BLaER1 treated with 17β-estradiol and CSF1 and Interleukin-3, amounts not matched to agents 10 nM and 100 nM (cell line): ENCODE results near the gene UBE2I.

ENCODE experiments used
- H3K27ac ChIP-seq, 11 experiments: shearing (Covaris generic); formaldehyde crosslinking; 2 replicates each; pipeline ENCODE4 v1.8.1; 2022
- H3K27me3 ChIP-seq, 11 experiments: shearing (Covaris generic); formaldehyde crosslinking; 2 replicates each; pipeline ENCODE4 v1.8.1; 2022
- H3K36me3 ChIP-seq, 11 experiments: shearing (Covaris generic); formaldehyde crosslinking; 2 replicates each; pipeline ENCODE4 v1.8.1; 2022
- H3K4me1 ChIP-seq, 10 experiments: shearing (Covaris generic); formaldehyde crosslinking; 2 replicates each; pipeline ENCODE4 v1.8.1; 2022
- H3K4me2 ChIP-seq, 11 experiments: shearing (Covaris generic); formaldehyde crosslinking; 2 replicates each; pipeline ENCODE4 v1.8.1; 2022
- H3K4me3 ChIP-seq, 10 experiments: shearing (Covaris generic); formaldehyde crosslinking; 2 replicates each; pipeline ENCODE4 v1.8.1; 2022
- H3K9ac ChIP-seq, 11 experiments: shearing (Covaris generic); formaldehyde crosslinking; 2 replicates each; pipeline ENCODE4 v1.8.1; 2022
- H3K9me3 ChIP-seq, 11 experiments: shearing (Covaris generic); formaldehyde crosslinking; replicated peaks in 1 of 11; 2 replicates each; pipeline ENCODE4 v1.8.1; 2022
- H4K20me1 ChIP-seq, 11 experiments: shearing (Covaris generic); formaldehyde crosslinking; 2 replicates each; pipeline ENCODE4 v1.8.1; 2022
- Cebpa-rat ChIP-seq, 11 experiments: shearing (Covaris generic); IDR thresholded peaks; 2 replicates each; pipeline ENCODE4 v1.8.1; 2022

UBE2I gene

DNA sequence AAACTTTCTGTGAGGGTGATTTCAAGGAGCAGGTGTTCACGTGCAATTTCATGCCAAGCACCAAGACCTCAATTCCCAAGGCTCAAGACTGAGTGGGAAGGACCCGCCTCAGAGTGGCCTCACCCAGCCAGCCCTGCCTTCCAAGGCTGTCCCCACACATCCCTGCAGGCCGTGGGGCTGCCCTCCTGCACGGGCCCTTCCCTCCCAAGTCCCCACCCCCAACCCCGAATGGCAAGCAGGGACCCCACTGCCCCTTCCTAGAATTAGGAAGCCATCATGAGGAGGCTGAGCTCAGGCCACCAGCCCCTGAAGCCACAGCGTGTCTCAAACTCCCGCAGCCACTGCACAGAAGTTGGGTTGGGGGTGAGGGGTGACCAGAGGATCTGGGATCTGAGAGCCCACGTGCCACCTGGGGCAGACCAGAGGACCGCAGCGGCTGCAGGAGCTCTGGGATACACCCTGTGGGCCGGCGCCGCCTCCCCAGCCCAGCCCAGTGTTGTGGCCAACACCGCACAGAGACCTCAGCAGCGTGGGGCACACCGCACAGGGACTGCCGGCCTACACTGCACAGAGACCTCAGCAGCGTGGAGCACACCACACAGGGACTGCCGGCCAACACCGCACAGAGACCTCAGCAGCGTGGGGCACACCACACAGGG is 63.0 kb downstream of the UBE2I start:
- Histone ChIP-seq H3K27ac (no peak overlapping the region), H3K4me2 (no peak overlapping the region), H4K20me1 (peaks cover 19 to 71% (median 52%) of the 10 kb centered on the region in 11 experiments; a peak in 19 of 22 replicates), H3K36me3 (peaks cover 24 to 71% (median 48%) of the 10 kb centered on the region in 11 experiments), H3K4me1 (peaks cover 0 to 2% (median 0%) of the 10 kb centered on the region in 10 experiments; a peak in 4 of 20 replicates), H3K27me3 (no peaks in the 10 kb centered on the region), H3K9ac (no peak overlapping the region), H3K9me3 (no peaks in the 10 kb centered on the region), H3K4me3 (no peak overlapping the region)
- TF ChIP-seq Cebpa-rat (IDR thresholded peaks at IDR 0.05), result no peak

DNA sequence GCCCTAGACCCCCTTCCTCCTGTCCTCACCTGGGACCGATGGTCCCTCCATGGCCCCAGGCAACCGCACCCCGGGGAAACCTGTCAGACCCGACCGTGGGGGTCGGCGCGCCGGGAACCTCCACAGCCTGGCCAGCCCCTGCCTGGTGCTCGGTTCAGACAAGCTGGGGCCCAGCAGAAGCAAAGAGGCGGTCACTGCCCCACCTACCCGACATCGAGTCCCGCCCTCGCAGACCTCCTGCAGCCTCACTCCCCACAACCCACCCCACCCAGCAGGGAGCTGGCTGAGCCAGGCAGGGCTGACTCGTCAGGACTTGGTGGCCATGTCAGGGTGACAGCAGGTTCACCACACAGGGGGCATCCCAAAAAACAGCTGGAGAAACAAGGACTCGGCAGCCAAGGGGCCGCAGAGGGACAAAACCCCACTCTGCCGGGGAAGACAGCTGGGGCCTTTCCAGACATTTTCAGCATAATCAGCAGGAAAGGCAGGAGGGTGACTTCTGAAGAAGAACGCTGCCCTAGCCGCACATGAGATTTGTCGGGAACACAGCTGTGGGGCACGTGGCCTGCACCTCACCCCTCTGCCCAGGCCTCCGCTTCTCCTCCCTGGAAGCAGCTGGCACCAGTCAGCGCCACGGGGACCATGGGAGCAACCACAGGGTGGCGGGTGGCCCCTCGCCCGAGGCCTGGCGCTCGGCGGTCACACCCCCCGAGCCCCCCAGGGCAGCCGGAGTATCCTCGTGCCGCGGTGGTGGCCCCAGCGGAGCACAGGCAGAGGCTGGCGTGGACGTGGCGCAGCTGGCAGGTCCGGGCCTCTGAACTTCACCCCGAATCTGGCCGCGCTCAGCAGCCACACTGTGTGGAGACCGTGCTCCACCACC is 65.2 kb downstream of the UBE2I start:
- no peak for TF ChIP-seq Cebpa-rat (IDR thresholded peaks at IDR 0.05)
- Histone ChIP-seq H3K9ac (no peak overlapping the region; a peak in 1 of 22 replicates), H3K4me2 (no peak overlapping the region), H3K4me3 (no peak overlapping the region), H3K27me3 (no peaks in the 10 kb centered on the region), H3K36me3 (peaks cover 18 to 64% (median 48%) of the 10 kb centered on the region in 11 experiments), H3K4me1 (peaks cover 15 to 22% (median 19%) of the 10 kb centered on the region in 10 experiments), H4K20me1 (peaks cover 40 to 80% (median 66%) of the 10 kb centered on the region in 11 experiments; a peak in 21 of 22 replicates), H3K27ac (no peak overlapping the region; a peak in 1 of 22 replicates), H3K9me3 (no peaks in the 10 kb centered on the region)

DNA sequence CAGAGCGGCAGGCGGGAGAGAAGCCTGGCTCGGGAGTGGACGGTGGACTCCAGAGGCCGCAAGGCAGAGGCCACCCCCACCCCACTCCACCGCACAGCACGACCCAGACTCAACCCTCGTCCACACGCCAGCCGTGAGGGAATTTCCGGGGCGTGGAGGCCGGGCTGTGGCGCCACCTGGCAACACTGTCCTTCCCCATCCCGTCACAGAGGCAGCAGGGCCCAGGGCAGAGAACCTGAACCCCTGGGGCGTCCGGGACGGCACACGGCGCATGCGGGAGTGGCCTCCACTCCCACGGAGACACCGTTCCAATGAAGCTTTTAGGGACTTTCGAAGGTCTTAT is 65.8 kb downstream of the UBE2I start:
- Histone ChIP-seq H3K4me1 (peaks cover 15 to 28% (median 23%) of the 10 kb centered on the region in 10 experiments), H3K4me2 (no peak overlapping the region), H3K36me3 (peaks cover 12 to 61% (median 42%) of the 10 kb centered on the region in 11 experiments; a peak in 21 of 22 replicates), H3K27me3 (no peaks in the 10 kb centered on the region), H3K27ac (no peak overlapping the region; a peak in 1 of 22 replicates), H3K9ac (no peak overlapping the region; a peak in 1 of 22 replicates), H4K20me1 (peaks cover 43 to 80% (median 66%) of the 10 kb centered on the region in 11 experiments; a peak in 21 of 22 replicates), H3K9me3 (no peaks in the 10 kb centered on the region), H3K4me3 (no peak overlapping the region)
- TF ChIP-seq Cebpa-rat (IDR thresholded peaks at IDR 0.05), result no peak

DNA sequence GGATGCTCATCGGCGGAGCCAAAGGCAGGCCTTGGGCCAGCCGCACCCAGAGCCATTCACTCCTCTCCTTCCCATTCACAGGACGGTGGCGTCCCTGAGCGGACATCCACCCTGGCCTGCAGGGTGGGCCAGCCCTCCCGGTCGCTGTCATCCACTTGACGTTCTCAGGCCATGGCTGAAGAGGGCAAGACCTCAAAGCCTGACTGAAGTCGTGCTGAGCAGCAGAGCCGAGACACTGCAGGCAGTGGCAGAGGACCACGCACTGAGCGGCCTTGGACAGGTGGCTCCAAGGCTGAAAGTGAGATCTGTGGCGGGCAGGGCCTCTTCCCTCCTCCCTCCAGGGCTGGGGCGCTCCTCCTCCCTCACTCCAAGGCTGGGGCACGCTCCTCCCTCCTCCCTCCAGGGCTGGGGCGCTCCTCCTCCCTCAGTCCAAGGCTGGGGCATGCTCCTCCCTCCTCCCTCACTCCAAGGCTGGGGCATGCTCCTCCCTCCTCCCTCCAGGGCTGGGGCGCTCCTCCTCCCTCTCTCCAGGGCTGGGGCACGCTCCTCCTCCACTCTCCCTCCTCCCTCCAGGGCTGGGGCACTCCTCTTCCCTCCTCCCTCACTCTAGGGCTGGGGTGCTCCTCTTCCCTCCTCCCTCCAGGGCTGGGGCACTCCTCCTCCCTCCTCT is 66.4 kb downstream of the UBE2I start:
- Histone ChIP-seq H3K36me3 (peaks cover 12 to 61% (median 36%) of the 10 kb centered on the region in 11 experiments; a peak in 21 of 22 replicates), H3K4me3 (no peak overlapping the region), H3K9me3 (no peaks in the 10 kb centered on the region), H4K20me1 (peaks cover 43 to 77% (median 64%) of the 10 kb centered on the region in 11 experiments; a peak in 21 of 22 replicates), H3K27me3 (no peaks in the 10 kb centered on the region), H3K27ac (peak overlapping the region in 1 of 11 experiments; percentile 5; a peak in 1 of 22 replicates), H3K4me2 (no peak overlapping the region), H3K4me1 (peaks cover 15 to 28% (median 23%) of the 10 kb centered on the region in 10 experiments), H3K9ac (0 out of 22 replicates have a peak overlapping the region, but pooled peaks of 1 of the 11 experiments have one; percentile 14)
- TF ChIP-seq Cebpa-rat (IDR thresholded peaks at IDR 0.05), result no peak
